PC-3 (cell line): ENCODE data around the gene SGCD. TPM values are rescaled to one million over a fixed set of nuclear protein-coding genes. Genes with fewer than 3 reads are reported as not detected.

Source experiments
- ATAC-seq: fragments of 200-7000 bp; cut with Tn5 transposase; 2 replicates; pipeline ENCODE4 v1.9.1; 2020; ENCODE audit warnings: mild to moderate bottlenecking, moderate library complexity
- BruUV-seq: library from RNA; stranded (reverse); fragments of 400-500 nt; replicated peaks from 2 replicates; lab custom pipeline; 2021; lab: Mats Ljungman, UMichigan
- CTCF ChIA-PET: fragments of 300-600 bp; sonication (Branson Sonifier 250); formaldehyde crosslinking; loops from one replicate; lab custom pipeline; 2022; ENCODE audit warnings: antibody characterized with exemption; lab: Charles Lee
- POLR2A ChIA-PET: fragments of 300-600 bp; sonication (Branson Sonifier 250); formaldehyde crosslinking; loops from one replicate; lab custom pipeline; 2022; ENCODE audit warnings: antibody characterized with exemption; ENCODE audit not compliant: unreplicated experiment; lab: Charles Lee
- DNase-seq: peaks from one replicate; pipeline ENCODE4 v3.0.0-alpha.2; 2015
- H2AFZ ChIP-seq: fragments of 300-600 bp; sonication (generic); 2 replicates; pipeline ENCODE4 v1.6.0; 2016; ENCODE audit warnings: antibody characterized with exemption, low read length
- H3F3A ChIP-seq: fragments of 300-600 bp; sonication (generic); one replicate; pipeline ENCODE4 v1.6.0; 2017; ENCODE audit warnings: antibody characterized with exemption, low read length, control low read depth, mild to moderate bottlenecking; ENCODE audit not compliant: unreplicated experiment
- H3K27ac ChIP-seq: fragments of 300-600 bp; sonication (generic); 2 replicates; pipeline ENCODE4 v1.5.1; 2016; ENCODE audit warnings: mild to moderate bottlenecking, low read length
- H3K27me3 ChIP-seq: fragments of 300-600 bp; sonication (generic); 2 replicates; pipeline ENCODE4 v1.6.1; 2016; ENCODE audit warnings: low read length, mixed read lengths
- H3K36me3 ChIP-seq: fragments of 300-600 bp; sonication (generic); 2 replicates; pipeline ENCODE4 v1.6.1; 2016; ENCODE audit warnings: low read depth, mixed run types, low read length, mixed read lengths
- H3K4me1 ChIP-seq: fragments of 300-600 bp; sonication (generic); 2 replicates; pipeline ENCODE4 v1.5.1; 2016; ENCODE audit warnings: low read length; ENCODE audit not compliant: insufficient read depth
- H3K4me2 ChIP-seq: fragments of 300-600 bp; sonication (generic); 2 replicates; pipeline ENCODE4 v1.6.0; 2016; ENCODE audit warnings: low read length
- H3K4me3 ChIP-seq: fragments of 300-600 bp; sonication (generic); 2 replicates; pipeline ENCODE4 v1.5.1; 2016; ENCODE audit warnings: mild to moderate bottlenecking, low read length, mixed read lengths
- H3K79me2 ChIP-seq: fragments of 300-600 bp; sonication (generic); 2 replicates; pipeline ENCODE4 v1.6.1; 2017; ENCODE audit warnings: low read length, mixed read lengths
- H3K9ac ChIP-seq: fragments of 300-600 bp; sonication (generic); 2 replicates; pipeline ENCODE4 v1.6.0; 2016; ENCODE audit warnings: mild to moderate bottlenecking, low read length
- H3K9me2 ChIP-seq: fragments of 300-600 bp; sonication (generic); replicated peaks from 2 replicates; pipeline ENCODE4 v1.6.1; 2016; ENCODE audit warnings: mixed run types, low read length, mixed read lengths
- H3K9me3 ChIP-seq: fragments of 300-600 bp; sonication (generic); 2 replicates; pipeline ENCODE4 v1.6.1; 2016; ENCODE audit warnings: low read length, mixed read lengths
- H4K20me1 ChIP-seq: fragments of 300-600 bp; sonication (generic); 2 replicates; pipeline ENCODE4 v1.6.1; 2016; ENCODE audit warnings: low read length, mixed read lengths
- EZH2 ChIP-seq: fragments of 300-600 bp; sonication (generic); IDR thresholded peaks from one replicate; pipeline ENCODE4 v1.6.1; 2017; ENCODE audit warnings: antibody characterized with exemption, mild to moderate bottlenecking, low read length; ENCODE audit not compliant: unreplicated experiment
- EZH2phosphoT487 ChIP-seq: fragments of 300-600 bp; sonication (generic); IDR thresholded peaks from 2 replicates; pipeline ENCODE4 v1.6.1; 2018; ENCODE audit warnings: mild to moderate bottlenecking, antibody characterized with exemption, low read length, borderline replicate concordance
- intact Hi-C: fragments of 100-400 bp; cut with micrococcal nuclease; formaldehyde crosslinking; loops from 2 replicates; pipeline ENCODE4 v1.9.0; 2023
- total RNA-seq: library from RNA; depleted of rRNA; stranded (reverse); fragments of >200 nt; gene quantifications from 2 replicates; pipeline ENCODE4 v1.2.3, GENCODE V29; 2014
- TF ChIP-seq, protein P1 (sequence below): fragments of 300-600 bp; sonication (generic); conservative IDR thresholded peaks from 2 replicates; pipeline ENCODE4 v1.5.1; 2017; ENCODE audit warnings: antibody characterized with exemption, low read depth, mild to moderate bottlenecking, low read length

The SGCD gene
- total RNA-seq, 1 experiment from 2014 or later, result 0.15 TPM

DNA sequence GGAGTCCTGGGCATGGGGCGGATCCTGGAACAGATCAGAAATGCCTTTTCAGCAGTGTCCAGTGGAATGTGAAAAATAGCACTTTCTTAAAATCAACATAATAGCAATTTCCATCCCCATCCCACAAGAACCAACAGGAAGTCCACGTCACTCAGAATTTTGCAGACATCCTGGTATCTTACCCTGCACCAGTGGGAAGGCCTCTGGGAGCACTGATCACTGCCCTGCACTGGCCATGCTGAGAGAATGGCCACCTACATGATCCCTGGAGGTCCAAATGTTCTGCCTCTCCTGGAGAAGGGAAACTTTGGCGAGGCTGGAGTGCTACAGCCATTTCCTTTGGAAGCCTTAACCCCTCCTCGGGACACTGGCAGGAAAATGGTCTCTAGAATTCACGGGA lies 173.8 kb downstream of the SGCD start:
- intact Hi-C loops, result no loop called here
- Histone ChIP-seq H3K9me2 (no peaks in the 10 kb centered on the region), H3K4me2 (no peak overlapping the region), H2AFZ (no peak overlapping the region), H3K36me3 (no peaks in the 10 kb centered on the region), H3K9ac (no peak overlapping the region), H4K20me1 (no peaks in the 10 kb centered on the region), H3K4me3 (no peak overlapping the region), H3K27ac (no peak overlapping the region), H3K27me3 (no peaks in the 10 kb centered on the region), H3F3A (no peaks in the 10 kb centered on the region), H3K79me2 (no peaks in the 10 kb centered on the region), H3K9me3 (no peaks in the 10 kb centered on the region), H3K4me1 (no peaks in the 10 kb centered on the region)
- ChIA-PET CTCF (no interaction called here), POLR2A (no interaction called here)
- DNase-seq (no peak), ATAC-seq (no peak)
- no TSS peak for BruUV-seq
- TF ChIP-seq EZH2, result no peak
- TF ChIP-seq, protein P1, sequence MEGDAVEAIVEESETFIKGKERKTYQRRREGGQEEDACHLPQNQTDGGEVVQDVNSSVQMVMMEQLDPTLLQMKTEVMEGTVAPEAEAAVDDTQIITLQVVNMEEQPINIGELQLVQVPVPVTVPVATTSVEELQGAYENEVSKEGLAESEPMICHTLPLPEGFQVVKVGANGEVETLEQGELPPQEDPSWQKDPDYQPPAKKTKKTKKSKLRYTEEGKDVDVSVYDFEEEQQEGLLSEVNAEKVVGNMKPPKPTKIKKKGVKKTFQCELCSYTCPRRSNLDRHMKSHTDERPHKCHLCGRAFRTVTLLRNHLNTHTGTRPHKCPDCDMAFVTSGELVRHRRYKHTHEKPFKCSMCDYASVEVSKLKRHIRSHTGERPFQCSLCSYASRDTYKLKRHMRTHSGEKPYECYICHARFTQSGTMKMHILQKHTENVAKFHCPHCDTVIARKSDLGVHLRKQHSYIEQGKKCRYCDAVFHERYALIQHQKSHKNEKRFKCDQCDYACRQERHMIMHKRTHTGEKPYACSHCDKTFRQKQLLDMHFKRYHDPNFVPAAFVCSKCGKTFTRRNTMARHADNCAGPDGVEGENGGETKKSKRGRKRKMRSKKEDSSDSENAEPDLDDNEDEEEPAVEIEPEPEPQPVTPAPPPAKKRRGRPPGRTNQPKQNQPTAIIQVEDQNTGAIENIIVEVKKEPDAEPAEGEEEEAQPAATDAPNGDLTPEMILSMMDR, result no peak
- TF ChIP-seq EZH2phosphoT487, result no peak

DNA sequence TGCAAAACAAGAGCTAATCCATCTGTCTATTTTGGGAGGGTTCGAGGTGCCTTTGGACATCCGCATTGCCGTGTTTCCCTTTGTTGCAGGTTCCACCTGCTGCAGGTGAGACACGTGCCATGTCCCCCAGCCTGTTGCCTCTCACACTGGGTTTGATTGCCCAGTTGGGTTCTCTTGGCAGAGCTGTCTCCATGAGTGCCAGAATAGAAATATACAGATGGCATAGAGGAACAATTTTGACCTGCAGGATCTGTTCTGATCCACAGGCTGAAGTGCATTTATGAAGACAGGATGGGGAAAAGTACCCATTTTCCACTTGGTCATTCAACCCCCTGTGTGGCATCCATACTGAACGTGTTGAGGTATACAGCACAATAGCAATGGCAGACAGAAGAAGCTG lies 178.1 kb downstream of the SGCD start:
- Histone ChIP-seq H3K9me3 (no peaks in the 10 kb centered on the region), H3K4me3 (no peak overlapping the region), H2AFZ (no peak overlapping the region), H3K27ac (no peak overlapping the region), H3K79me2 (no peaks in the 10 kb centered on the region), H4K20me1 (no peaks in the 10 kb centered on the region), H3K36me3 (no peaks in the 10 kb centered on the region), H3K9me2 (no peaks in the 10 kb centered on the region), H3K9ac (no peak overlapping the region), H3K4me2 (no peak overlapping the region), H3K4me1 (no peaks in the 10 kb centered on the region), H3K27me3 (no peaks in the 10 kb centered on the region), H3F3A (no peaks in the 10 kb centered on the region)
- intact Hi-C loops, result no loop called here
- BruUV-seq, result no TSS peak
- ChIA-PET CTCF (no interaction called here), POLR2A (no interaction called here)
- no peak for DNase-seq
- no peak for TF ChIP-seq EZH2
- TF ChIP-seq, protein P1, result no peak
- no peak for TF ChIP-seq EZH2phosphoT487
- ATAC-seq, result no peak

DNA sequence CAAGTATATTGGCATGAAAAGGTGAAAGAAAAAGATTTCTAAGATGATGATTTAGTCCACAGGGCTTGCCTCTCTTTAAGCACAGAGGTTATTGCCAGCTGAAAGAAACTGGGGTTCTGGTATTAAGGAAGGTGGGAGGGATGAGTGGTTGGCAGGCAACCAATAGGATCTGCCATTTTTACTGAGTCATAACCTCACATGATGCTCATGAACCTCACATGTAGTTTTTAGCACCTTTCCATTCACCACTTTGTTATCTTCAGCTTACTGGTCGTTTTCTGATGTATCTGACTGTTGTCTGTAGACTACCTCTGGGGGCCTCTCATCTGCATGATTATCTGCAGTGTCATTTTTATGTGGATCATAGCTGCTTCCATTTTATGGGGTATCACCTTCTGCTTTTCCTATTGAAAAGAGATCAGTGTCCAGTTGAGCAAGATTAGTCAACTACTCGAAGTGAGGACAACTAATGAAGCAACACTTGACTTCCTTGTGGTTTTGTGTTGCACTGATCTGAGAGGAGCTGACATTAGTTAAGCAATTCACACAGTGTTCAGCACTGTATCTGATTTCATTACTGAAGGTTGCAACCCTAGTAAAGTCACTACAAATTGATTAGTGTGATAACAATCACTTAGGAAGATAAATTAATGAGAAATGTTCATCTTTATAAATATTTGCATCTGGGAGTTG lies 186.3 kb downstream of the SGCD start:
- no peak overlapping the region for H3K9ac ChIP-seq
- intact Hi-C loops, result no loop called here
- H3K9me3 ChIP-seq, result no peaks in the 10 kb centered on the region
- H3K9me2 ChIP-seq, result no peaks in the 10 kb centered on the region
- H2AFZ ChIP-seq, result no peak overlapping the region
- BruUV-seq, result no TSS peak
- H3F3A ChIP-seq, result no peaks in the 10 kb centered on the region
- no peak for ATAC-seq
- H3K27me3 ChIP-seq, result no peaks in the 10 kb centered on the region
- CTCF ChIA-PET, result no interaction called here
- no peak overlapping the region for H3K27ac ChIP-seq
- H4K20me1 ChIP-seq, result no peaks in the 10 kb centered on the region
- no peaks in the 10 kb centered on the region for H3K4me1 ChIP-seq
- H3K79me2 ChIP-seq, result no peaks in the 10 kb centered on the region
- H3K4me3 ChIP-seq, result no peak overlapping the region
- POLR2A ChIA-PET, result no interaction called here
- no peak overlapping the region for H3K4me2 ChIP-seq
- no peak for TF ChIP-seq EZH2phosphoT487
- TF ChIP-seq, protein P1, result no peak
- TF ChIP-seq EZH2, result no peak
- no peaks in the 10 kb centered on the region for H3K36me3 ChIP-seq
- DNase-seq, result no peak
